ENCODE data around the gene HNRNPUL2. TPM values are rescaled to one million over a fixed set of nuclear protein-coding genes. Genes with fewer than 3 reads are reported as not detected.

HNRNPUL2 gene
- total and polyA plus RNA-seq, 2 of the 8 experiments (the other 6 are each of a cell fraction or from before 2014, with no cell fraction given), result 14.9 to 46.4 TPM

DNA sequence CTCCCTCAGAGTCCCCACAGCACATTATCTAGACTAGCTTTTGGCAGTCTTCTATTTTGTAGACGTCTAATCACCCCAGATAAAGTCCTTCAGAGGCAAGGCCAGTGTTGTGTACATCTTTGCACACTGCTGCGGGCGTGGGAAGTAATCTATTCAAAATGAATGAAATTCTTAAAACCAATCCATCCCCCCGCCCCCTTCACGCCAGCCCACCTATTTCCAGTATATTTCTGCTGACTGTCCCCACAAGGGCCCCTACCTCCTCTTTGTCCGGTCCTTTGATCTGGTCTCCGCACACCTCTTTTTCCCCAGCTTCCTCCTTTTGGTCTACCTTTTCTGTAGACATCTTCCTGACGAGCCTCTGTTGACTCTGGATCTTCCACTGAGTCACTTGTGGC is 20.4 kb downstream of the HNRNPUL2 start:
- Histone ChIP-seq H2AFZ (ENCODE audit: low read length) (no peak overlapping the region), H3K56ac (replicated peaks; ENCODE audit: insufficient read length, low read depth, low read length) (no peak overlapping the region)

More for the DNA sequence above, 20.4 kb downstream of the HNRNPUL2 start:
- peak overlapping the region; percentile 67 for H4K91ac ChIP-seq (replicated peaks; ENCODE audit: insufficient read length, low read length)
- H2BK20ac ChIP-seq (ENCODE audit: low read length), result 0 out of 2 replicates have a peak overlapping the region, but pooled peaks have one; percentile 66
- H3K4me3 ChIP-seq (ENCODE audit: extremely low read depth in 1 of 4, insufficient read depth in 2 of 4, low read depth in 3 of 4, low read length in 4 of 4), result peak overlapping the region; percentile 49 to 83 (median 82)
- CTCF ChIA-PET (ENCODE audit: partially characterized antibody), result interaction anchor here (1.2 to 3.8 kb wide), 5 partner anchors 18 to 64 kb away, joined by 3 to 21 read pairs (median 9); partner anchors contain the start of genes C11orf98, CSKMT, LRRN4CL and TAF6L
- H3K9me3 ChIP-seq (ENCODE audit: insufficient read depth in 2 of 2, low read depth in 1 of 2, low read length in 1 of 2), result no peaks in the 10 kb centered on the region
- no peak overlapping the region for H3K23ac ChIP-seq (ENCODE audit: insufficient read length)
- 3% methylated on average over 8 of the region's 8 CpGs; no CpG with 5 or more reads in 1 of the 2 experiments for WGBS, 2 experiments (ENCODE audit: extremely low coverage in 1 of 2, insufficient coverage in 1 of 2, insufficient read length in 1 of 2, insufficient replicate concordance in 2 of 2, low coverage in 1 of 2, low lambda C conversion rate in 2 of 2, missing lambda C conversion rate in 1 of 2)
- H2AK5ac ChIP-seq (ENCODE audit: low read depth, low read length), result no peak overlapping the region; the same call in 1 of the 2 replicates
- H3K36me3 ChIP-seq (ENCODE audit: control insufficient read depth in 2 of 4, insufficient read depth in 4 of 4, low read length in 3 of 4), result peaks cover 4 to 15% (median 7%) of the 10 kb centered on the region in 4 experiments; a peak in 6 of 8 replicates
- peaks cover 22% of the 10 kb centered on the region for H3K23me2 ChIP-seq (ENCODE audit: low read depth, low read length)
- peak overlapping the region; percentile 72 for H2BK120ac ChIP-seq (replicated peaks; ENCODE audit: low read depth, low read length)
- peaks cover 0 to 7% of the 10 kb centered on the region in 2 experiments; a peak in 1 of 4 replicates for H3K79me2 ChIP-seq (ENCODE audit: control insufficient read depth in 1 of 2, insufficient read depth in 2 of 2, low read length in 2 of 2)
- H3K4ac ChIP-seq (replicated peaks; ENCODE audit: insufficient read length, low read depth, low read length), result peak overlapping the region; percentile 75
- H4K20me1 ChIP-seq (replicated peaks in 1 of 2; ENCODE audit: control insufficient read depth in 1 of 2, insufficient read depth in 2 of 2, low read length in 2 of 2), result no peaks in the 10 kb centered on the region
- peak overlapping the region; percentile 25 for H3K27ac ChIP-seq (ENCODE audit: low read depth, low read length)
- POLR2A ChIA-PET (ENCODE audit: partially characterized antibody), result interaction anchor here (0.7 to 61.4 kb wide), 28 partner anchors 8 to 150 kb away, joined by 3 to 2041 read pairs (median 8); partner anchors contain the start of genes C11orf98, CSKMT, EEF1G and EML3
- peak overlapping the region; percentile 33; the same call in 1 of the 2 replicates for H2BK15ac ChIP-seq (ENCODE audit: low read length)
- no peak overlapping the region for H4K8ac ChIP-seq (ENCODE audit: extremely low read depth, insufficient read depth, low read length)
- peak overlapping the region in 3 of 4 experiments; percentile 52 to 76 (median 63); a peak in 6 of 7 replicates for H3K9ac ChIP-seq (replicated peaks in 1 of 4; ENCODE audit: extremely low read depth in 1 of 4, low read depth in 3 of 4, low read length in 3 of 4)
- H2BK12ac ChIP-seq (ENCODE audit: low read depth, low read length), result peak overlapping the region; percentile 86; the same call in 1 of the 2 replicates
- H3K18ac ChIP-seq (ENCODE audit: extremely low read depth, low read length), result peak overlapping the region; percentile 78
- TF ChIP-seq KDM1A (IDR thresholded peaks at IDR 0.05; ENCODE audit: borderline replicate concordance, low read length) (no peak), KDM4A (IDR thresholded peaks at IDR 0.05; ENCODE audit: low read depth, low read length, severe bottlenecking) (peak; percentile 2)
- DNase-seq (ENCODE audit: low read depth in 1 of 2, low spot score in 2 of 2) (no peak), FAIRE-seq (no peak)
- peak overlapping the region; percentile 38 for H4K5ac ChIP-seq (ENCODE audit: insufficient read length, low read depth, low read length)
- H3K27me3 ChIP-seq (replicated peaks in 1 of 4; ENCODE audit: control insufficient read depth in 3 of 4, extremely low read depth in 1 of 4, insufficient read depth in 3 of 4, low read length in 3 of 4), result no peaks in the 10 kb centered on the region
- H3K14ac ChIP-seq (ENCODE audit: insufficient read length), result no peak overlapping the region
- H2BK5ac ChIP-seq (ENCODE audit: low read depth, low read length), result peak overlapping the region; percentile 86
- peaks cover 7 to 34% (median 20%) of the 10 kb centered on the region in 4 experiments for H3K4me1 ChIP-seq (replicated peaks in 1 of 4; ENCODE audit: control insufficient read depth in 3 of 4, insufficient read depth in 4 of 4, low read length in 3 of 4)
- no peaks in the 10 kb centered on the region; the same call in 1 of the 2 replicates for H3K79me1 ChIP-seq (ENCODE audit: low read depth, low read length)
- H3K4me2 ChIP-seq (ENCODE audit: insufficient read depth in 1 of 2, low read depth in 2 of 2, low read length in 2 of 2), result peak overlapping the region; percentile 99
